ENCODE data around the gene TRAPPC12.
"Not testable (repeated sequence)": the region's sequence is repeated elsewhere in the genome, so short reads cannot be mapped to it uniquely, and the experiment has no call there.

Gene TRAPPC12
- 42.4 to 79.5 (median 58.0) reads per million in 4 donors for total RNA-seq

GRCh38 chr2:3379647-3380534, at the start of gene TRAPPC12:
Gene TRAPPC12 (plus strand): TSS chr2:3379694. CDS start chr2:3387624, 7,930 bp downstream.
- DNase-seq = peak; percentile 80 to 94 (median 88)

GRCh38 chr2:3332133-3332532, 47.4 kb upstream of the TRAPPC12 start:
- DNase-seq = no peak

DNA sequence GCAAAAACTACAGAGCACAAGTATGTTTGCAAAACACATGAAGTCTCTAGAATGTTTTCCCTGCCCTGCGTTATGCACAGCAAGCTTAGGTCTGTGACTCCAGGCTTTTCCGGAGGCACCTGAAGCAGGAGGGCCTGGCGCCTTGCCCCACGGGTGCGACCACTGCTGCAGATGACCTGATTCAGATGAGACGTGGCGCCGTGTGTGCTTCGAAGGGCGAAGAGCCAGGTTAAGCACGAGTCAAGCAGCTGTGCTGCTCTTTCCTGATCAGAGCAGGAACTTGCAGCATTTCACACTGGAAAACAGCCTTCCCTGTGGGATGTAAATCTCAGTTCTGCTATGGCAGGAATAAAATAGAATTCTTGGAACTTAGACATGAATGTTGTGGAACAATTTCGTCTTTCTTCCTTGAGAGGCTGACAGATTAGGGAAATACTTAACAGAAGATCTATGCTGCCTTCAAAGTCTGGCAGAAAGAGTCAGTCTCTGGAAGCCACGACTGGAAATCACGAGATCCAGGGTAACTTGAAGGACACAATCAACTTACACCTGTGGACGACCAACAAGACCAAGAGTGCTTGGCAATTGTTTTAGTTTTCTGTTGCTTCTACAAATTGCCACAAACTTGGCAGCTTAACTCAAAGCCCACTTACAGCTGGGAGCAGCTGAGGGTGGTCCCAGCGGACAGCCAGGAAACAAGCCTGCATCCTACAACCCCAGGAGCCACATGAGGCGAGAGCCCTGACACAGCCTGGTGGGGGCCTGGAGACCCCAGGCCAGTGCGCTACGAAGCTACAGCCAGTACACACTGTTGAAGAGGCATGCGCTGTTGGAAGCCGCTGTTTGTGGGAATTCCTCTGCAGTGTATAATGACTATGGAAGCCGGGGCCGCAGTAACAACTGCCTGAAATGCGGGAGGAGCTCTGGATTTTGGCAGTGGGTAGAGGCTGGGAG, 44.8 kb upstream of the TRAPPC12 start:
- DNase-seq = no peak

DNA sequence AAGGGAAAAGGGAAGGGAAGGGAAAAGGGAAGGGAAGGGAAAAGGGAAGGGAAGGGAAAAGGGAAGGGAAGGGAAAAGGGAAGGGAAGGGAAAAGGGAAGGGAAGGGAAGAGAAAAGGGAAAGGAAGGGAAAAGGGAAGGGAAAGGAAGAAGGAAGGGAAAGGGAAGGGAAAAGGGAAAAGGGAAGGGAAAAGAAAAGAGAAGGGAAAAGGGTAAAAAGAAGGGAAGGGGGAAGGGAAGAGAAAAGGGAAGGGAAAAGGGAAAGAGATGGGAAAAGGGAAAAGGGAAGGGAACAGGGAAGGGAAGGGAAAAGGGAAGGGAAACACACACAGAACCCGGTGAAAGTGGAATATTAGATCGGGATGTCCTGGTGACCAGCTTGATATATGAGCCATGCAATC, 42.6 kb upstream of the TRAPPC12 start:
- no peak for DNase-seq

DNA sequence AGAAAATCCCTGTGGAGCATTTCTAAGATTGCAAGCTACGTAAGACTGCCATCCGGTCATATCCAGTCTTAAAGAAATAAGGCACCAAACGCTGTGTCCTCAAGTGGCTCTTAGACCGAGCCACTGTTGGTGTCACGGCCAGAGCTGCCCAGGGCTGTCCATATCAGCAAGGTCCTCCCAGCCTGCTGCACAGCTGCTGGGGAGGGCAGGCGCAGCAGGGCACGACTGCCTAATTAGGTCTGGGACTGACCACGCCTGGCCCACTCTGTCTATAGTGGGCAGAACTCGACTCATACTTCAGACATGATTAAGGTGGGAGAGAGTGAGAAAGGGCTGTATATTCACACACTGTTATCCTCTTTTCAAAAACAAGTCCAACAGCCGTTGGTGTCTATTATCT, 41.2 kb upstream of the TRAPPC12 start:
- DNase-seq = no peak

- no peak for DNase-seq
Observed at GRCh38 chr2:3340144-3340543, 39.4 kb upstream of the TRAPPC12 start.

DNA sequence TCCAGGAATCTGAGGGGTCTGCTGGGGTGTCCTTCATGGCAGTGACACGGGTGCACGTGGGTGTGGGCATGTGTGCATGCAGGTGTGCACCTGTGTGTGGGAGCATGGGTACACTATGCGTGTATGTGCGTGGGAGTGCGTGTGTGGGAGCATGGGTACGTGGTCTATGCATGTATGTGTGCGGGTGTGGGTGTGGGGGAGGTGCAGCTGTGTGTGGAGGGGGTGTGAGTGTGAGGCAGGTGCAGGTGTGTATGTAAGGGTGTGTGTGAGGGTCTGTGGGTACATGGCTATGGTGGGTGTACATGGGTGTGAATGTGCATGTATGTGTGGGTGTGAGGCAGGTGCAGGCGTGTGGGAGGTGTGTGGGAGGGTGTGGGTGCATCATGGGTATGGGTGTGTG, 38.2 kb upstream of the TRAPPC12 start:
- DNase-seq = no peak

- DNase-seq = no peak
Observed at GRCh38 chr2:3342324-3342723, 37.2 kb upstream of the TRAPPC12 start.

DNA sequence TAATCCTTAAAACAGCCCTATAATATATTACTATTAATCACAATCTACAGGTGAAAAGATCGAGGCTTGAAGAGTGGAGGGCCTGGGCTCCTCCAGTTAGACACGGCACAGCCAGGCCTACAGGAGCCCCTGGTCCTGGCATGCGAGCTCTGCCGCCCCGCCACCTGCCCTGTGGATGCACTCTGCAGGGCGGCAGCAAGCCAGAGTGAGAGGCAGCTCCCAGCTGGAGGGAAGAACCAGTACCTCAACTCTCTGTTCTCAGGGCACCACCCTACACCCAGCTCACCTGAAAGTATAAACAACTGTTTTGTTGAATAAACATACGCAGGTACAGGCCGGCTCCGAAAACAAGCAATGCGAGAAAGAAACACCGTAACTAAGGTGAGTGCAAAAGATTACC, 36.5 kb upstream of the TRAPPC12 start:
- DNase-seq = no peak

GRCh38 chr2:3344897-3345296, 34.6 kb upstream of the TRAPPC12 start:
- DNase-seq = no peak

GRCh38 chr2:3345621-3346020, 33.9 kb upstream of the TRAPPC12 start:
- no peak for DNase-seq

DNA sequence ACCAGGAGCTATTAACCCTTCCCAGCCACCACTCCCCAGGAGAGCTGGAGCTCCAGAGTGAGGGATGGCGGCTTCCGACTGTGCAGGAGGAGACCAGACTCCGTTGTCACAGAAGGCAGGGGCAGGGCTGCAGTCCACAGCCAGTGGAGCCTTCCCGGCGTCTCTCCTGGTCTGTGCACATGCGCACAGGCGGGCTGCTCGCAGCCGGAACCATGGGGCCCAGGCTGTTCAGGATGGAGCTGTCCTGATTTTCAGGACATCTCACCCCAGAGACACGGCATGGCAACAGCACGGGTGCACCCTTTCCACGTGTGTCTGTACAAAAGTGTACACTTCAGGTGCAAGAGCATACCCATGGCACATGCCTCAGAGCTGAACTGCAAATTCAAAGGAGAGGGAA, 30.7 kb upstream of the TRAPPC12 start:
- no peak for DNase-seq

- DNase-seq = no peak
Observed at GRCh38 chr2:3349211-3349693, 30.2 kb upstream of the TRAPPC12 start.

- no peak for DNase-seq
Observed at GRCh38 chr2:3354986-3355385, 24.5 kb upstream of the TRAPPC12 start.

GRCh38 chr2:3355951-3356569, 23.4 kb upstream of the TRAPPC12 start:
- DNase-seq = no peak

DNA sequence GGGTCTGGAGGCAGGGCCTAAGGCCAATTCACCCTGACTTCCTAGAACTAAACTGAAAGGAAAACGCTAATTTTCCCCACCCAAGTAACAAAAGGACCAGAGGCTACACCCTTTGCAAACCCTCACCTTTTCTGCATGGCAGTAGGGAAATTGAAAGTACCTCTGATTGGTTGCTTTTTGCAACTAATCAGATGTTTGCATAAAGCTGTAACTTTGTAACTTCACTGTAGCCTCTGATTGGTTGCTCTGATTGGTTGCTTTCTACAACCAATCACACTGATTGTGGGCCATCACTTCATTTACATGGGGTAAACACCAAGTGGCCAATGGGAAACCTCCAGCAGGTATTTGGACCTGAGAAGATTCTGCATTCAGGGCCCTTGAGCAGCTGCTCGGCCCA, 22.7 kb upstream of the TRAPPC12 start:
- DNase-seq = no peak

GRCh38 chr2:3357446-3357845, 22.0 kb upstream of the TRAPPC12 start:
- not testable (repeated sequence) for DNase-seq

- DNase-seq = no peak
Observed at GRCh38 chr2:3357926-3358325, 21.6 kb upstream of the TRAPPC12 start.

- no peak for DNase-seq
Observed at GRCh38 chr2:3361518-3362389, 17.7 kb upstream of the TRAPPC12 start.

GRCh38 chr2:3365219-3365618, 14.3 kb upstream of the TRAPPC12 start:
- DNase-seq = no peak

GRCh38 chr2:3368261-3368722, 11.2 kb upstream of the TRAPPC12 start:
- DNase-seq = no peak

Measured in T-helper 1 cell (primary cell).